Right lobe of liver (tissue), 6 donors: ENCODE measurements around the gene SYNE1. TPM values are rescaled to one million over a fixed set of nuclear protein-coding genes. Genes with fewer than 3 reads are reported as not detected.

Experiments used
- ATAC-seq, 4 donors: fragments of 200-7000 bp; cut with Tn5 transposase; one replicate each; pipeline ENCODE4 v1.9.1; 2020; ENCODE audit warnings: mild to moderate bottlenecking in 4 of 4, moderate library complexity in 4 of 4
- DNase-seq, 3 donors: peaks; one replicate each; pipeline ENCODE4 v3.0.0-alpha.2; 2020
- H3K27ac ChIP-seq, 3 donors: fragments of 200-600 bp; one replicate each; pipeline ENCODE4 v1.8.0; 2022
- H3K27me3 ChIP-seq, 2 donors: fragments of 200-600 bp; one replicate each; pipeline ENCODE4 v1.8.0; 2022
- H3K36me3 ChIP-seq, 4 donors: fragments of 200-600 bp; sonication (generic) in 1 of 4; one replicate each; pipeline versions ENCODE4 v1.5.1 to v1.8.0; 2017 to 2022; ENCODE audit warnings: control low read depth in 1 of 4
- H3K4me1 ChIP-seq, 4 donors: fragments of 200-600 bp; sonication (generic) in 1 of 4; one replicate each; pipeline versions ENCODE4 v1.5.1 to v1.8.0; 2017 to 2022; ENCODE audit warnings: control low read depth in 1 of 4
- H3K4me3 ChIP-seq, 3 donors: fragments of 200-600 bp; one replicate each; pipeline ENCODE4 v1.8.0; 2022
- H3K9me3 ChIP-seq, 4 donors: fragments of 200-600 bp; sonication (generic) in 1 of 4; one replicate each; pipeline versions ENCODE4 v1.5.1 to v1.8.0; 2017 to 2022; ENCODE audit warnings: control low read depth in 1 of 4
- CTCF ChIP-seq, 4 donors: fragments of 200-600 bp in 3 of 4; fragments of 450-650 bp in 1 of 4; IDR thresholded peaks; one replicate each; pipeline versions ENCODE4 v1.5.1 to v1.8.0; 2016 to 2022; ENCODE audit warnings: antibody characterized with exemption in 4 of 4, mild to moderate bottlenecking in 2 of 4
- POLR2A ChIP-seq: fragments of 450-650 bp; IDR thresholded peaks from one replicate; pipeline ENCODE4 v1.6.1; 2017; ENCODE audit warnings: antibody characterized with exemption, mild to moderate bottlenecking
- WGBS: methylation state at CpG from one replicate; pipeline ENCODE4 v1.1.6; 2018; ENCODE audit warnings: low coverage, low lambda C conversion rate; ENCODE audit not compliant: insufficient coverage; ENCODE audit errors: missing lambda C conversion rate; 5-methylcytosine and 5-hydroxymethylcytosine counted together
- intact Hi-C, 2 donors: fragments of 100-400 bp; cut with DNase I; formaldehyde crosslinking; loops; one replicate each; pipeline versions ENCODE4 v1.11.2 to v1.14.1; 2022
- total RNA-seq, 6 experiments: library from RNA; depleted of rRNA in 2 of 6; stranded (reverse); fragments of >200 nt in 2 of 6; fragmentation: NEBNext Ultra II Directional in 3 of 6; extraction: Animal tissue kit (Norgen Biotek cat#: 25700) in 3 of 6; gene quantifications; one replicate each; pipeline versions ENCODE4 v1.1.0 to v1.2.4, GENCODE V29; 2016 to 2023
- donor health status: DM: no; HTN: yes; CAD: no.
- donor health status: DM: no; HTN: no; CAD: no.
- donor health status: DM: no; HTN: no; CAD: no.
- donor health status: DM: no; HTN: yes; CAD: no.
- donor health status: DM: no; HTN: yes; CAD: no.

Gene SYNE1
- total RNA-seq, 6 experiments from 2014 or later, result 22.8 to 43.2 (median 25.0) TPM

- H3K27me3 ChIP-seq, result no peaks in the 10 kb centered on the region
- peaks cover 0 to 70% (median 43%) of the 10 kb centered on the region in 4 donors for H3K36me3 ChIP-seq
- no peak for TF ChIP-seq CTCF (IDR thresholded peaks at IDR 0.05)
- no peak for TF ChIP-seq POLR2A
- no peak overlapping the region for H3K27ac ChIP-seq
- H3K4me3 ChIP-seq, result no peak overlapping the region
- H3K9me3 ChIP-seq, result no peaks in the 10 kb centered on the region
- DNase-seq, result no peak
- H3K4me1 ChIP-seq, result no peaks in the 10 kb centered on the region
- WGBS, result 70% methylated on average over 8 of the region's 13 CpGs
- no peak for ATAC-seq
- intact Hi-C loops, result no loop called here
These were observed 485.2 kb downstream of the SYNE1 start for GRCh38 chr6:152151920-152152319.

GRCh38 chr6:152150196-152150595 is 487.0 kb downstream of the SYNE1 start:
- ATAC-seq, result no peak
- H3K4me1 ChIP-seq, result no peaks in the 10 kb centered on the region
- H3K9me3 ChIP-seq, result no peaks in the 10 kb centered on the region
- H3K36me3 ChIP-seq, result peaks cover 0 to 78% (median 39%) of the 10 kb centered on the region in 4 donors
- WGBS, result 63% methylated on average over 3 of the region's 3 CpGs
- intact Hi-C loops, result no loop called here
- no peaks in the 10 kb centered on the region for H3K27me3 ChIP-seq
- DNase-seq, result no peak
- no peak for TF ChIP-seq CTCF (IDR thresholded peaks at IDR 0.05)
- no peak for TF ChIP-seq POLR2A
- no peak overlapping the region for H3K27ac ChIP-seq
- H3K4me3 ChIP-seq, result no peak overlapping the region

- peaks cover 0 to 73% (median 31%) of the 10 kb centered on the region in 4 donors for H3K36me3 ChIP-seq
These were observed 488.8 kb downstream of the SYNE1 start for GRCh38 chr6:152148412-152148811.

GRCh38 chr6:152147269-152147668 is 489.9 kb downstream of the SYNE1 start:
- ATAC-seq (no peak), DNase-seq (no peak)
- Histone ChIP-seq H3K36me3 (peaks cover 0 to 76% (median 31%) of the 10 kb centered on the region in 4 donors), H3K4me1 (no peaks in the 10 kb centered on the region), H3K4me3 (no peak overlapping the region), H3K27me3 (no peaks in the 10 kb centered on the region), H3K27ac (no peak overlapping the region), H3K9me3 (no peaks in the 10 kb centered on the region)
- intact Hi-C loops, result no loop called here
- TF ChIP-seq POLR2A (no peak), CTCF (IDR thresholded peaks at IDR 0.05) (no peak)
- whole genome bisulfite sequencing, result 95% methylated on average over 6 of the region's 6 CpGs

More at GRCh38 chr6:152148412-152148811, 488.8 kb downstream of the SYNE1 start:
- 93% methylated on average over 1 of the region's 1 CpG for WGBS
- TF ChIP-seq POLR2A (no peak), CTCF (IDR thresholded peaks at IDR 0.05) (no peak)
- Histone ChIP-seq H3K9me3 (no peaks in the 10 kb centered on the region), H3K27me3 (no peaks in the 10 kb centered on the region), H3K4me1 (no peaks in the 10 kb centered on the region), H3K4me3 (no peak overlapping the region), H3K27ac (no peak overlapping the region)
- DNase-seq, result no peak
- intact Hi-C loops, result no loop called here
- no peak for ATAC-seq

- ATAC-seq (no peak), DNase-seq (no peak)
- WGBS, result 71% methylated on average over 1 of the region's 1 CpG
- Histone ChIP-seq H3K4me1 (no peaks in the 10 kb centered on the region), H3K27me3 (no peaks in the 10 kb centered on the region), H3K27ac (no peak overlapping the region), H3K36me3 (peaks cover 0 to 73% (median 25%) of the 10 kb centered on the region in 4 donors), H3K4me3 (no peak overlapping the region), H3K9me3 (no peaks in the 10 kb centered on the region)
- TF ChIP-seq POLR2A (no peak), CTCF (IDR thresholded peaks at IDR 0.05) (no peak)
- intact Hi-C loops, result no loop called here
These were observed 490.8 kb downstream of the SYNE1 start for GRCh38 chr6:152146385-152146784.
